RPMI8226 (cell line): ENCODE results near the gene IPO9.

ENCODE experiments used
- DNase-seq: peaks from one replicate; pipeline ENCODE4 v3.0.0-alpha.2; 2015

The IPO9 gene

GRCh38 chr1:201912832-201913231 lies 83.9 kb downstream of the IPO9 start:
- no peak for DNase-seq

GRCh38 chr1:201914456-201915235 lies 85.7 kb downstream of the IPO9 start:
- DNase-seq, result no peak

GRCh38 chr1:201916649-201917249 lies 87.8 kb downstream of the IPO9 start:
- peak; percentile 84 for DNase-seq

GRCh38 chr1:201917362-201918033 lies 88.5 kb downstream of the IPO9 start:
- no peak for DNase-seq

GRCh38 chr1:201918343-201918742 lies 89.4 kb downstream of the IPO9 start:
- no peak for DNase-seq

- no peak for DNase-seq
Observed at GRCh38 chr1:201921952-201922558, 93.1 kb downstream of the IPO9 start.

- DNase-seq, result no peak
Observed at GRCh38 chr1:201925301-201925567, 96.3 kb downstream of the IPO9 start.

GRCh38 chr1:201925981-201926645 lies 97.2 kb downstream of the IPO9 start:
- DNase-seq, result no peak

GRCh38 chr1:201928266-201928665 lies 99.3 kb downstream of the IPO9 start:
- no peak for DNase-seq

- no peak for DNase-seq
Observed at GRCh38 chr1:201930137-201930536, 101.2 kb downstream of the IPO9 start.

- DNase-seq, result no peak
Observed at GRCh38 chr1:201930803-201931202, 101.8 kb downstream of the IPO9 start.
